Measurements from ENCODE around the gene FN3K. TPM values are rescaled to one million over a fixed set of nuclear protein-coding genes. Genes with fewer than 3 reads are reported as not detected.

The FN3K gene
- total RNA-seq, 1 donor from 2014 or later, result 78.3 TPM

DNA sequence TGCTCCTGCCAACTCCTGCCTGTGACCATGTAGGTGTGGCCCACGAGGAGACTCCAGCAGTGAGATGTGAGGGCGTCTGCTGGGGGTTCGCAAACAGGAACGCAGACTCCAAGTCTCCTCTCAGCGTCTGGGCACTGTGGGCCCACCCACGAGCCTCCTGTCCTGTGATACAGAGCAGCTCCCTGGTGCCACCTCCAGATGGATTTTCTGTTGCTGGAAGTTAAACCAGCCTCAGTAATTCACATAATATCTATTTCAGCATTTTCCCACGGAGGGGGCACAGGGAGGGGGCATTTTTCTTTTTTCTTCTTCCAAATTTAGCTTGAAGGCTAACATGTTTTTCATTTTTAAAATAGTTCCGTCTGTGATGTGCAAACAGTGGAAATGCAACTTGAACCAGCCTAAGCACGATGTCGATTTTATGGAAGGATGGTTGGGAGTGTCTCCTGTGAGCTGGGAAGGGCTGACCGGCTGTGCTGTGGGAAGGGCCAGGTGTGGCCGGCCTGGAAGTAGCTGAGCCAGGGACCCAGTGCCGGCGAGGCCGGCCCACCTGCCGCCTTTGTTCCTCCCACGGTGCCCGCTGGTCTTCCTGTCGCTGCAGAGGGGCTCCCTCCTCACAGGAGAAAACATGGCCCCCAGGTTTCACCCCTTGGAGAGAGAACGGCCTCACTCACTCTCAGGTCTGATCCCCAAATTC lies 33.0 kb upstream of the FN3K start:
- no peak for ATAC-seq
- intact Hi-C loops (cut with DNase I), result no loop called here
- no peak for DNase-seq (ENCODE audit: missing footprints)

DNA sequence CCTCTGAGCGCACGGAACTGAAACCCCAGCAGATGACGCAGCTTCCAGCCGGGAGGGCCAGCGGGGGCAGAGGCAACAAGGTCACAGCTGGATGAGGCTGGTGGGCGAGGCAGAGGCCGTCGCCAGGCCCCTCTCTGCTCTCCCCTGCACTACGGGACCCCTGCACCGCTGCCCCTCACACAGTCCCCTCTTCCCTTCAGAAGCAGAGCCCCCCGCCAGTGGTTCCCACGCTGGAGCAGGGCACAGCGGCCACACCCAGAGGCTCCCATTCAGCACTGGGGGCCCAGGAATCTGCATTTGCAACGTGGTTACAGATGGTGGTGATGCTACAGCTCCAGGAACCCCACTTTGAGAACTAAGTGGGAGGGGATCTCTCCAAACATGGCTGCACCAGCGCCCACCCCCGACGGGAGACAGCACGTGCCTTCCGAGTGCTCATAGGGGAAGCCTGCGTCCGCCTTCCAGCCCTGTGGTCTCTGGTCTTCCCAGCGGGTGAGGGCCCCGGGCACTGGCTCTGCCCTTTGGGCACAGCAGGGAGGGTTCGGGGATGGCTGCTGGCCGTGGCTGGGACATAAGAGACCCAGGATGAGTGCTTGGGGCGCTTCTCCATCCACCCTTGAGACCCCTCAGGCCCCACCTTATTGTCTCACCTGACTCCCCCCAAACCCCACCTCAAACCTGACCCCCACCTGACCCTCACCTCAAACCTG lies 32.2 kb upstream of the FN3K start:
- DNase-seq (ENCODE audit: missing footprints), result no peak
- no peak for ATAC-seq

DNA sequence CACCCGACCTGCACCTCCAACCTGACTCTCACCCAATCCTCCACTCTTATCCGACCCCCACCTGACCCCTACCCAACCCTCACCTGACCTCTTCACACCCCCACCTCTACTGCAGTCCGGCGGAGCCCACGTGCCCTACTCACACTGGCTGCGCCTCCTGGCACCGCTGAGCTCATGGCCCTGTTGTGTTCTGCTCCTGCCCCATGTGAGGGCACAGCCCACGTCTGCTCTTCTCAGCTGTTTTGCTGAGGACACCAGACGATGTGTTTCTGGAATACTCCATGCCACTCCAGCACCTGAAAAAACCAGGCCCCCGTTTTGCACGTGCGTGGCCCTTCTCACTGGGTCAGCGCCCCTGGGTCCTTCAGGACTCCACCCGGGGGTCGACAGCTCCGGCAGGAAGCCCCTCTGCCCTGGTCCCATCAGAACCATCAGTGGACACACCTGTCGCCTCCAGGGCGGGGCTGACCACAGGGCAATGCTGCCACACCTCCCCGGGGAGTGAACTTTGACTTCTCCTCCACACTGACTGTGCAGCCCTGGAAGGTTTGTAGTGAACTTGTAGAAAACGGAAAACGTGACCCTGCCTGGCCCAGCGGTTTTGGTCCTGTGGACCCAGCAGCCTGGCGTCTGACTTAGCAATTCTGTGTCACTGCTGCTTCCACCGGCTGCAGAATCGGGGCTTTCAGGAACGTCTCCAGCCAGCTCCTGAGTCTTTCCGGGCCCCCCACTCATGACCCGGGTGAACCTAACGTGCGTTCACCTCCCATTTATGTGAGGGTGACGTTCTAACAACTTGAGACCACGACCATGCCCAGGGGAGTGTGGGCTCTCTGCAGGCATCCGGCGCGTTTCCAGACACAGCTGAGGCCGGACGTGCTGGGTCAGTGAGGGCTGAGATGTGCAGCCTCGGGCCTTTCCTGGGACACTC lies 31.2 kb upstream of the FN3K start:
- ATAC-seq (no peak), DNase-seq (ENCODE audit: missing footprints) (no peak)
- intact Hi-C loops (cut with DNase I), result no loop called here

More for the DNA sequence above, 32.2 kb upstream of the FN3K start:
- intact Hi-C loops (cut with DNase I), result no loop called here

DNA sequence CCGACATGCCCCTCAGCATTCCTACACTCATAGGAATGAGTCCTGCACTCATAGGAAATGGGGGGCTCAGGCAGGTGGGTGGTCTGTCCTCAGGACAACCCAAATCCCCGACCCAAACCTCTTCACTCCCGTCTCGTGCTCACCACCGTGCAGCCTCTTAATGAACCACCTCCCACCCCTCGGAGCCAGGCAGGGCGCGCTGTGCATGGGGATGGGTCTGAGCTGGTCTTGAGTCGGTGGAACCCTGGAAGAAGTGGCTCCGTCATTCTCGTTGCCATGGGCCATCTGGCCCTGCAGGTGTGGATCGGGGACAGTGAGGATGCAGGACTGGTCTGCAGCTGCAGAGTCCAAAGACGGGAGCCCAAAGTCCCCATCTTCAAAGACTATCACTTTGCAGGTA lies 30.5 kb upstream of the FN3K start:
- DNase-seq (ENCODE audit: missing footprints) (no peak), ATAC-seq (no peak)
- intact Hi-C loops (cut with DNase I), result no loop called here

DNA sequence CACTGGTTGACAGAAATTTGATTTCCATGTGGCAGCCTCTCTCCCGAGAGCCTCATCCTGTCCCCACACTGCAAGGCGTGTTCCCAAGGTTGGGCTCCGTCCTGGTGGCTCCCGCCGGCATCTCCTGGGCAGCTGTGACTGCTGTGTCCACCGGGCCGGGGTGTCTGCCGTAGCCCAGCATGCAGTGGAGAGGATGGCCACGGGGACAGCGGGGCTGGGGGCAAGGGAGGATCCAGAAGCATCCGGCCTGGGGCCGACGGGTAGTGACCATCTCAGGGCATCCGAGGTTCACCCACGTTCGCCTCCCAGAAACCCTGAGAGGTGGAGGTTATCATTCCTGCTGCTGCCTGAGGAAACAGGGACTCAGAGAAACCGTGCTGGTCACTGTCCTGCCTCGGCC lies 29.7 kb upstream of the FN3K start:
- intact Hi-C loops (cut with DNase I), result no loop called here
- ATAC-seq (no peak), DNase-seq (ENCODE audit: missing footprints) (no peak)

DNA sequence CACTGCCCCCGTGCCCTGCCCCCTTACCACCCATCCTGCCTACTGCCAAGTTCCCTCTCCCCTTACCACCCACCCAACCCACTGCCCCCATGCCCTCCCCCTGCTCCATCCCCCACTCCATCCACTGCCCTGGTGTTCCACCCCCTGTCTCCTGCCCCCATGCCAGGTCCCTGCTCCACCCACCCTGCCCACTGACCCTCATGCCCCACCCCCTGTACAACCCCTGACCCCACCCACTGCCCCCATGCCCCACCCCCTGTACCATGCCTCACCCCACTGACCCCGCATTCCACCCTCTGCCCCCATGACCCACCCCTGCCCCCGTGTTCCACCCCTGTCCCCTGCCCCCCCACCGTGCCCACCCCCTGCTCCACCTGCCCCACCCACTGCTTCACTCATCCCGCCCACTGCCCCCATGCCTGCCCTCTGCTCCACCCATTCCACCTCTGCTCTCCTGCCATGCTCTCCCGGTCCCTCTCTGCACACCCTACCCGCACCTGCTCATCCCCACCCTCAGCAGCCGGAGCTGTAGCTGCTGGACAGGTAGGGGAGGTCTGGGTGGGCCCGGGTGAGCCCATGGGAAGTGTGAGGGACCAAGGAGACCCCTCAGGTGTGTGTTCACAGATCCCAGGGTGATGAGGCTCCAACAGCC lies 26.3 kb upstream of the FN3K start:
- DNase-seq (ENCODE audit: missing footprints) (no peak), ATAC-seq (no peak)
- intact Hi-C loops (cut with DNase I), result no loop called here

DNA sequence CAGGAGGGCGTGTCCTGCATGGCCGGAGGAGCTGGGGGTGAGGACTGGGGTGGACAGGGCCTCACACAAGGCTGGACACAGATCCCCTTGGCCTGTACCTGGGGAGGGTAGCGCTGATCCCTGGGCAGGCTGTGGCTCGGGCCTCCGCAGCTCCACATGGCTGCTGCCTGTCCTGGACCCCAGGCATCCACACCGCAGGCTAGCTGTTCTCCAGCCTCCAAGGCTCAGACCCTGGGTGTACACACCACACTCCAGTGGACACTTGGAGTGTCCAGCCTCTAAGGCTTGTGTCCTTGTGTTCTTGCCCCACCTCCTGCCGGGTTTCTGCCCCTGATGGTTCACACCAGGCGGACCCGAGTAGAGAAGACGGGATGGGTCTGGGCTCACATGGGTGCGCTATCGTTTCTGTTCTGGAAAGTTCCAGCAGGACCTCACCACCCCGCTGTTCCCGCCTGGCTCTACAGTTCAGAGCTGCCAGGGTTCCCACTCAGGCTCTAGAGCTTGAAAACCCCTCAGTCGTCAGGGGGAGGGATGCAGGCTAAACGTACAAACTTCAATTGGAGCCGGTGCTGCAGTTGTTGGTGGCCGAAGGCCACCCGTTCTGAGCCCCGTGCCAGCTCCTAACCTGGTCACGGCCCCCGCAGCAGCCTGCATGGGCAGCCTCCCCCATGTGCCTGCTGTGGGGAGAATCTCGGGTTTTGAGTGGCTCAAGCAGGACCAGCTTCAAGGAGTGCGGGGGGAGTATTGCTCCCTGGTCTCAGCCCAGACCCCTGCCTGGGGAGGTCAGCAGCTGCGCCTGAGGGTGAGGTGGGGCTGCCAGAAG lies 25.5 kb upstream of the FN3K start:
- intact Hi-C loops (cut with DNase I), result no loop called here
- no peak for ATAC-seq
- no peak for DNase-seq (ENCODE audit: missing footprints)

DNA sequence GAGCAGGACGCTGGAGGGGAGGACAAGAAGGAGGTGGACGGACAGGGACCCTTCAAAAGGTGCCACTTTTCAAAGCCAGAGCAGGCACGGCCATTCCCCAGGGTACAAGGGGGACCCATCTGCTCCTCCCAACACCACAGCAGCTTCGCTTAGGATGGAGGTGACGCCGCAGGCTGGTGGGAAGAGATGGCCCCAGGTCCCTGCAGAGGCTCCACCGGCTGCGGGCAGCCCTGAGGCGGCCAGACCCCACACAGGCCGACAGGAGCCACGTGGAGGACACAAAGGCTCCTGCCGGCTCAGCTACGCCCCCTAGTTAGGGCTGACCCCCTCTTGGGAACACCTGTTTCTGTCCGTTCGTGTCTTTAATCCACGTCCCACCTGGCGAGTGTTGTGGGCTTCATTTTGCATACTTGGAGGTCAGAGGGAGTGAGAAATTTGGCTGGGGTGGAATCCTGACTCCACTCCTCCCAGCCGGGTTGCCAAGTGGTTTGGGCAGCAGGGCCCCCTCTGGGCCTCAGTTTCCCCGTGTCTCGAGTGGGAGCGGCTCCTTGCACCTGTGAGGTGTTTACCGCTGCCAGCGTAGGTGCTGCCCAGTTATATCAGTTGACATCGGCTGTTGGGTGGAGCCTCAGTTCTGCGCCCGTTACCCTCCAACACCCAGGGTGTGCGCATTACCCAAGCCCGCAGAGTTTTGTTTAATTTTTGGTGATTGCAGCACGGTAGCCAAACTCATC lies 24.7 kb upstream of the FN3K start:
- ATAC-seq (no peak), DNase-seq (ENCODE audit: missing footprints) (no peak)
- intact Hi-C loops (cut with DNase I), result no loop called here

DNA sequence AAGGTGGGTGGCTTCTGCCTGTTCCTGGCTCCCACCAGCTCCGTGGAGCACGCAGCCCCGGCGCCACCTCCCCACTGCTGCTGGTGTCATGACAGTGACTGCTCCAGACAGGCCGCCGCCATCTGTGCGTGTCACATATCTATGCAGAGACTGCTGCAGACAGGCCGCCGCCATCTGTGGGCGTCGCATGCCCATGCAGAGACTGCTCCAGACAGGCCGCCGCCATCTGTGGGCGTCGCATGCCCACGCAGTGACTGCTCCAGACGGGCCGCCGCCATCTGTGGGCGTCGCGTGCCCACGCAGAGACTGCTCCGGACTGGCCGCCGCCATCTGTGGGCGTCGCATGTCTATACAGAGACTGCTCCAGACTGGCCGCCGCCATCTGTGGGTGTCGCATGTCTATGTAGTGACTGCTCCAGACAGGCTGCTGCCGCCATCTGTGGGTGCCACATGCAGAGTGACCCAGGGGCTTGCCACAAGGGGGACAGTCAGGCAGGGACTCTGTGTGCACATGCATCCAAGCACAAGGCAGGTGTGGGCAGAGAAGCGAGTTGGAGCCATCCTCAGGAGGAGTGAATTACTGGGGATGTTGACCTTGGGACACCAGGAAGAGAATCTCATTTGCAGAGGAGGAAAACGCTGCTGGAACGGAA lies 22.2 kb upstream of the FN3K start:
- DNase-seq (ENCODE audit: missing footprints) (no peak), ATAC-seq (no peak)
- intact Hi-C loops (cut with DNase I), result no loop called here

DNA sequence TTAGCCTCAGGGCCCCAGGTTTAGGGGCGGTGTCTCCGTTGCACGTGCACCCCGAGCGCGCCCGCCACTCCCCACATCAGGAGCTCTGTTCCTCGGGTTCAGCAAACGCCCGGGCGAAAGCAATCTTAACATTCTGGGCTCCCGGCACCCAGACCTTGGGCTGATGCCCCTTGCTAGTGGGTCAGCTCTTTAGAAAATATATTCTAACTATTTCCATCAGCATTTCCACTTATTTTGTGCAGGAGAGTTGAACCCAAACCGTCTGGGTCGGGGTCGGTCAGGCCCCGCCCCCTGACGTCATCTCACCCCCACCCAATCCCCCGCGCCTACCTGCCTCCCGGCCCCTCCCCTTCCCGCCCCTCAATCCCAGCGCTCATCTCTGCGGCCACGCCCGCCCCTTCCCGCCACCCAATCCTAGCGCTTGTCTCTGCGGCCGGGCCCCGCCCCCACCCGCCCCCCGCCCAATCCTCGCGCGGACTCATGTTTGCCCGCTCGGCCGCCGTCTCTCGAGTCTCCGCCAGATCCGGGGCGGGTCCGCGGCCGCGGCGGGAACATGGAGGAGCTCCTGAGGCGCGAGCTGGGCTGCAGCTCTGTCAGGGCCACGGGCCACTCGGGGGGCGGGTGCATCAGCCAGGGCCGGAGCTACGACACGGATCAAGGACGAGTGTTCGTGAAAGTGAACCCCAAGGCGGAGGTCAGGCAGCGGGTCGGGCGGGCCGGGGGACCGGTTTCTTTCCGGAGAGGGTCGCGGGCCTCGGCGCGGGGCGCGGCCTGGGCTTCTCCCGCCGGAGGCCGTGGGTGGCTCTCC lies 19.0 kb upstream of the FN3K start, which contains the start of gene FN3KRP:
TSS of gene FN3KRP (plus strand) at position 504 of the 808 bp plus-strand sequence. CDS start at position 554, 50 bp downstream.
- intact Hi-C loops (cut with DNase I), result no loop called here
- DNase-seq (ENCODE audit: missing footprints), result peak; percentile 98
- peak; percentile 97 for ATAC-seq

DNA sequence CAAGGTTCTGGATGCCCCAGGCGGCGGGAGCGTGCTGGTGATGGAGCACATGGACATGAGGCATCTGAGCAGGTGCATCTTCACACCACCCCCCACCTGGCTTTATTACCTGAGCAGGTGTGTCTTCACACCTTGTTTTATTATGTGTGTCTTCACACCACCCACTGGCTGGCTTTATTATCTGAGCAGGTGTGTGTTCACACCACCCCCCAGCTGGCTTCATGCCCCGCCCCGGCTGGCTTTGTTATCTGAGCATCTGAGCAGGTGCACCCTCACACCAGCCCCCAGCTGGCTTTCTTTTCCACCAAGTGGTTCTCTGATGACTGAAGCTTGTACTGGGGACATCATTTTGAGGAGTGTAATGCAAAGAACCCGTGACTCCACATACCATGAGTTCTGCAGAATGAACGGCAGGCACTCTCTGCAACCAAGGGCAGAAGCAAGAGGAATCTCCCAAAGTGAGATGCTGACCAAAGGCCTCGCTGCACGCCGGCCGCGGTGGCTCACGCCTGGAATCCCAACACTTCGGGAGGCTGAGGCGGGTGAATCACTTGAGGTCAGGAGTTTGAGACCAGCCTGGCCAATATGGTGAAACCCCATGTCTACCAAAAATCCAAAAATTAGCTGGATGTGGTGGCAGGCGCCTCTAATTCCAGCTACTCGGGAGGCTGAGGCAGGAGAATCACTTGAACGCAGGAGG lies 16.3 kb upstream of the FN3K start:
- intact Hi-C loops (cut with DNase I), result no loop called here
- DNase-seq (ENCODE audit: missing footprints) (peak; percentile 41), ATAC-seq (no peak)

DNA sequence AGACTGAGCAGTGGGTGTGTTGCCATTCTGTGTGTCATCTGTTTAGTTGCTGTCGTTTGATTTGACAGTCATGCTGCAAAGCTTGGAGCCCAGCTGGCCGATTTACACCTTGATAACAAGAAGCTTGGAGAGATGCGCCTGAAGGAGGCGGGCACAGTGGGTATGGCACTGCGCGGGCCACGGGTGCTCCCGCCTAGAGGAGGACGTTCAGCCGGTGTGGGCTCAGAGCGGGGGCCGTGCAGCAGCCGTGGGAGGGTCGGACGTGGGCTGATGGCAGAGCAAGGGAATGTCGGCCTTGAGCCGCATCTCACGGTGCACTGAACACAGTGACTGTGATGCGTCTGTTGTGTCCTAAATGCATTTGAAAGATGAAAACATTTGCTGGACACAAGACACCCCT lies 15.2 kb upstream of the FN3K start:
- no peak for ATAC-seq
- intact Hi-C loops (cut with DNase I), result no loop called here
- DNase-seq (ENCODE audit: missing footprints), result peak; percentile 45

DNA sequence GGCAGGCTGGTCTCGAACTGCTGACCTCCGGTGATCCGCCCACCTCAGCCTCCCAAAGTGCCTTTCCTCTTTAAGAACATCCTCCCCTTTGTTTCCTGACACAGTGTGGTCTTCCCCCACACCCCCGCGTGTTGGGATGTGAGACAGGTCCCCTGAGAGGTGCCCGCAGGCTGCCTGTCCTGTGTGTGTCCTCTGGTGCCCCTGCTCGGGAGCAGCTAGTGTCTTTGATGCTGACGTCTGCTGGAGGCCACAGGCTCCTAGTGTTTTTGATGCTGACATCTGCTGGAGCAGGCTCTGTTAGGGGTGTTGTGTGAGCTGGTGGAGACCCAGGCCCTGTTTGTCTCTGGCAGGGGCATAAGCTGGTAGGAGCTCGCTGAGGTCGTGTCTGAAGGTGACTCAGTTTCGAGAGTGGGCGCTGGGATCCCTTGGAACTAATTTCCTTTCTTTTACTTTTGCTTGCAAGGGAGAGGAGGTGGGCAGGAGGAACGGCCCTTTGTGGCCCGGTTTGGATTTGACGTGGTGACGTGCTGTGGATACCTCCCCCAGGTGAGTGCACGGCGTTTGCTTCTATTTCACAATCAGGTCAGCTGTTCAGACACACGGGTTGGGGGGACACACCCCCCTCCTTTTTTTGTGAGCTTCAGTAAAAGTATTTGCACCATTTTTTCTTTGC lies 12.9 kb upstream of the FN3K start:
- DNase-seq (ENCODE audit: missing footprints) (peak; percentile 32), ATAC-seq (no peak)
- intact Hi-C loops (cut with DNase I), result no loop called here

DNA sequence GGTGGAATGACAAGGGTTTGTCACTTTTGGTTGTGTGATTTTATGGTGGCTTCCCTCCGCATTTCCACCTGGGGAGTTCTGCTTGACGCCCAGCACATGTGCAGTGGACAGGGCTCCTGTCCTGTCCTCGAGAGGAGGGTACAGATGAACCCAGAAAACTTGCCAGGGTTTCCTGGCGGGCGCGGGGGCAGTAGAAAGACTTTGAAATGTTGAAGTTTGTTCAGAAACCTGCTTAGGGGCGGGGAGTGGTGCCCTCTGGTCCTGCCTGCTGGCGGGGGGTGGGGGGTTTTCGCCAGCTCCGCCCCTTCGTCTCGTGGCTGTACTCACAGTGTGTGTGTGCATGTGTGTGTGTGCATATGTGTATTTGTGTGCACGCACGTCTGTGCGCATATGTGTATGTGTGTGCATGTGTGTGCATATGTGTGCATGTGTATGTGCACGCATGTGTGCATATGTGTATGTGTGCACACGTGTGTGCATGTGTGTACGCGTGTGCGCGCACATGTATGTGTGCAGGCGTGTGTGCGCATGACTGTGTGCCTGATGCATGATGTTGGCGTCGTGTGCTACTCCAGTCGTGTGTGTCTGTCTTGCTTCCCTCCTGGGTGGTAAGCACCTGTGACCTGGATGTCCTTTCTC lies 12.1 kb upstream of the FN3K start:
- intact Hi-C loops (cut with DNase I), result no loop called here
- ATAC-seq (no peak), DNase-seq (ENCODE audit: missing footprints) (peak; percentile 28)

DNA sequence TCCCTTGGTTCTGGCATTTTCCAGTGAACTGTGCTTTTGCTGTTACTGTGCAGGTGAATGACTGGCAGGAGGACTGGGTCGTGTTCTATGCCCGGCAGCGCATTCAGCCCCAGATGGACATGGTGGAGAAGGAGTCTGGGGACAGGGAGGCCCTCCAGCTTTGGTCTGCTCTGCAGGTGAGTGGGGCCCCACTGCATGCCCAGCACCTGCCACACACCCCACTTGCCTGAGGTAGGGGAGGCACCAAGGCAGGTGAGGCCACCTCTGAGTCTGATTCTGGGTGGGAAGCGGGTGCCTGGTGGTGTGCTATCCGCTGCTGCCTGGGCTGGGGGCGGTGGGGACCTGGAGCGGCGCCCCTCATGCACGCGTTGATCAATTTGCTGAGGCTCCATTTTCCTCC lies 9.0 kb upstream of the FN3K start:
- intact Hi-C loops (cut with DNase I), result no loop called here
- DNase-seq (ENCODE audit: missing footprints), result peak; percentile 27
- no peak for ATAC-seq

Data from Right ventricle myocardium inferior (tissue), 1 donor.